Activated CD4-positive, alpha-beta T cell treated with anti-CD3 and anti-CD28 coated beads, Interleukin-2, amount 10 ng/mL, durations not matched to agents 24 days and 14 days (primary cell): ENCODE data around the gene STX1A. TPM values are rescaled to one million over a fixed set of nuclear protein-coding genes. Genes with fewer than 3 reads are reported as not detected.
A peak's percentile ranks its signal among the peaks of the same experiment; 100 is the strongest.

Source experiments
- DNase-seq: peaks from one replicate; pipeline ENCODE4 v3.0.0; 2022
- H3K27ac Mint-ChIP-seq: one replicate; pipeline ENCODE4 v1.8.0; 2022; ENCODE audit warnings: mild to moderate bottlenecking, mixed read lengths
- H3K27me3 Mint-ChIP-seq: one replicate; pipeline ENCODE4 v1.8.0; 2022; ENCODE audit warnings: mixed read lengths
- H3K36me3 Mint-ChIP-seq: one replicate; pipeline ENCODE4 v1.8.0; 2022; ENCODE audit warnings: low read depth, mild to moderate bottlenecking, mixed read lengths
- H3K4me1 Mint-ChIP-seq: one replicate; pipeline ENCODE4 v1.8.0; 2021; ENCODE audit warnings: mixed read lengths
- H3K4me3 Mint-ChIP-seq: one replicate; pipeline ENCODE4 v1.8.0; 2022; ENCODE audit warnings: mild to moderate bottlenecking, moderate library complexity, mixed read lengths
- H3K9me3 Mint-ChIP-seq: one replicate; pipeline ENCODE4 v1.8.0; 2021; ENCODE audit warnings: mixed read lengths
- intact Hi-C: fragments of 100-400 bp; cut with micrococcal nuclease; formaldehyde crosslinking; loops from one replicate; pipeline ENCODE4 v1.15.1; 2023
- total RNA-seq: library from RNA; stranded (reverse); gene quantifications from 2 replicates; pipeline ENCODE4 v1.2.3, GENCODE V29; 2022

Gene STX1A
- total RNA-seq, 1 donor from 2014 or later, result 19.0 TPM

DNA sequence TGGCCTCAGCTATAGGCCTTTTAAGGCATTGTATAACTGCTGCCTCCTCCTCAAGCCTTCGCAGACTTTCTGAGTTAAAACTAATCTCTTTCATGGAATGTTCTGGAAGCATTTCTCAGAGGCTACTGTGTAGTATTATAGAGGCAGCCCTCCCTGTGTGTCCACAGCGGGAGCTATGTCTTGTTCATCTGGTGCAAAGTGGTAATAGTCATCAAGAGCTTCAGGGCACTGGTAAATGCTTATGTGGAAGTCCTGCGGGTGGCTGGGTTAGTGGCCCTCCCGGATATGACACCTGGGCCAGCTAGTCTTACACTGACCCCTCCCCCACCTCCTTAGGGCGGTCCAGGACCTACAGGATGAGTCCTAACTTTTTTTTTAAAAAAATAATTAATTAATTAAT lies 21.3 kb upstream of the STX1A start:
- DNase-seq, result no peak
- Mint-ChIP-seq H3K4me3 (no peak overlapping the region), H3K27ac (no peak overlapping the region), H3K9me3 (no peaks in the 10 kb centered on the region), H3K4me1 (peaks cover 8% of the 10 kb centered on the region), H3K36me3 (peaks cover 3% of the 10 kb centered on the region), H3K27me3 (peaks cover 3% of the 10 kb centered on the region)
- intact Hi-C loops, result no loop called here

DNA sequence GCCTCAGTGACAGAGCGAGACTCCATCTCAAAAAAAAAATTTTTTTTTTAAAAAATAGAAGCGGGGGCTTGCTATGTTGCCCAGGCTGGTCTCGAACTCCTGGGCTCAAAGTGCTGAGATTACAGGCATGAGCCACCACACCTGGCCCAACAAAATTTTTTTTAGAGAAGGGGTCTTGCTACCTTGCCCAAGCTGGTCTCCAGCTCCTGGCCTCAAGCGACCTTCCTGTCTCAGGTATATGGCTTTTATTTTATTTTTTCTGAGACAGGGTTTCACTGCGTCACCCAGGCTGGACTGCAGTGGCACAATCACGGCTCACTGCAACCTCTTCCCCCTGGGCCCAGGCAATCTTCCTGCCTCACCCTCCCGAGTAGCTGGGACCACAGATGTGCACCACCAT lies 20.7 kb upstream of the STX1A start:
- DNase-seq, result no peak
- H3K27ac Mint-ChIP-seq, result no peak overlapping the region
- no peaks in the 10 kb centered on the region for H3K9me3 Mint-ChIP-seq
- H3K4me3 Mint-ChIP-seq, result no peak overlapping the region
- intact Hi-C loops, result no loop called here
- H3K27me3 Mint-ChIP-seq, result peaks cover 3% of the 10 kb centered on the region
- peaks cover 3% of the 10 kb centered on the region for H3K36me3 Mint-ChIP-seq
- peaks cover 8% of the 10 kb centered on the region for H3K4me1 Mint-ChIP-seq

DNA sequence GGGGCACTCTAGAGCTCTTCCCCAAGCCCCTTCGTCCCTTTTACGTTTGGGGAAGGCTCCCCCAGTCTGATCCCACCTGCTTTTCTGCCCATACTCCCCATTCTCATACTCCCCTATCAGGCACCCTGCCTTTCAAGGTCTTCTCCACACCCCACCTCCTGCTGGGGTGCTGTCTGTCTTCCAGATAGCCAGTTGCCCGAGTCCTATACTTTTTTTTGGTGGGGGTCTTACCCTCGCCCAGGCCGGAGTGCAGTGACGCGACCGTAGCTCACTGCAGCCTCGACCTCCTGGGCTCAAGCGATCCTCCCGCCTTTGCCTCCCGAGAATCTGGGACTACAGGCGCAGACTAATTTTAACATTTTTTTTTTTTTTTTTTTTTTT lies 19.9 kb upstream of the STX1A start:
- peaks cover 11% of the 10 kb centered on the region for H3K4me1 Mint-ChIP-seq
- no peak for DNase-seq
- H3K27ac Mint-ChIP-seq, result peak overlapping the region; percentile 83
- H3K9me3 Mint-ChIP-seq, result no peaks in the 10 kb centered on the region
- peak overlapping the region; percentile 96 for H3K4me3 Mint-ChIP-seq
- intact Hi-C loops, result loop anchor here (2.0 kb wide), 1 partner anchor 111 kb away; no protein-coding TSS in a partner anchor
- H3K27me3 Mint-ChIP-seq, result peaks cover 3% of the 10 kb centered on the region
- H3K36me3 Mint-ChIP-seq, result peaks cover 3% of the 10 kb centered on the region

DNA sequence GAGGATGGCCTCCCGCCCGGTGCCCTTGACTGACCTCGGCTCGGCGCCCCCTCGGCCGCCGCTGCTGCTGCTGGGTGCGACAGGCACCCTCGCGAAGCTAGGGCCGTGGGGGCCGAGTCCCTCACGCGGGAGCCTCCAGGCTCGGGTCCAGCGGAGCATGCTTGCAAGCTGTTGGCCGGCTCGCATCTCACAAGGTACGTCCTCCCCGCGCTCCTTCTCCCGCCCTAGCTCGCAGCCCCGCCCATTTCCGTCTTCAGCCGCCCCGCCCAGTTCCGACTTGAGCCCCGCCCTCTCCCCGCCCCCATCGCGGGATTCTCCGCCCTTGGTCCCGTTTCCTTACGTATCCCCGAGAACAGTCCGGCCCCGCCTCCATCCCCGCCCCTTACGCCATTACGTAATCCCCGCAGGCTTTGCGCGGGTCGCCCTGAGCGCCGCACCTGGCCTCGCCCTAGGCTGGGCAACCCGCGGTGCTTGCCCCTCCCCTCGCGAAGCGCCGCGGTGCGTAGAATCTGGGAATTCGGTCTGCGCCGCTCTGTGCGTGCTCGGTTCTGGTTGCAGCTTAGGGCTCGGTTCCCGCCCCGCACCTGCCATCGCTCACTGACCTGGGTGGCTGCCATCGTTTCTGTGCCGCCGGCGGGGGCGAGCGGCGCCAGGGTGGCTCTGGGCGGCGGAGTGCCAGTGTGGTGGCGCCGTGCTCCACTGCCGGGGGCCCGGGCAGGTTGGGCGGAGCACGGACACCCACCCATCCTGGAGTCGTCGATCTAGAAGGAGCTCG lies 19.3 kb upstream of the STX1A start, which contains the start of gene ABHD11:
Gene ABHD11, minus strand, starts transcription at position 191 of the 775 bp plus-strand sequence. Its CDS starts 32 bp downstream, at position 159.
- H3K4me1 Mint-ChIP-seq, result peaks cover 11% of the 10 kb centered on the region
- peaks cover 3% of the 10 kb centered on the region for H3K27me3 Mint-ChIP-seq
- H3K27ac Mint-ChIP-seq, result peak within 1 kb of the TSS; percentile 96
- peak within 1 kb of the TSS; percentile 96 for H3K4me3 Mint-ChIP-seq
- H3K36me3 Mint-ChIP-seq, result peaks cover 3% of the 10 kb centered on the region
- DNase-seq, result peak; percentile 99
- no peaks in the 10 kb centered on the region for H3K9me3 Mint-ChIP-seq
- intact Hi-C loops, result loop anchor here (1.0 to 2.0 kb wide), 7 partner anchors 20 to 216 kb away; partner anchors contain the start of genes BAZ1B, BCL7B, BUD23 and DNAJC30

DNA sequence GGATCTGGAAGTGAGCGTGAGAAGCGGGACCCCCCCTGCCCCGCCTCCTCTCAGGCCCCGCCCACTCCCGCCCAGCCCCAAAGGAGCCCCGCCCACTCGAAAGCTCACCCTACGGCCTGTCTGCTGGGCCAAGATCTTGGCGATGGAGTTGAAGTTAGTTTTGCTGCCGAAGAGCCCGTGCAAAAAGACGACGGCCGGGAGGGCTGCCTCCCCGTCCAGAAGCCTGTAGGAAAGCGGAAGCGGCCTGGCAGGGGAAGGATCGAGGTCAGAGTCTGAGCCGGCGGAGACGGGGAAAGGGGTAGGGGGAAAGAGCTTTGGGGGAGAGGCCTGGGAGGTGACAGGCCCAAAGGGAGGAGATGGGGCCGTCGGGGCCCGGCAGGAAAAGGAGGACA lies 18.7 kb upstream of the STX1A start:
- H3K36me3 Mint-ChIP-seq, result peaks cover 3% of the 10 kb centered on the region

DNA sequence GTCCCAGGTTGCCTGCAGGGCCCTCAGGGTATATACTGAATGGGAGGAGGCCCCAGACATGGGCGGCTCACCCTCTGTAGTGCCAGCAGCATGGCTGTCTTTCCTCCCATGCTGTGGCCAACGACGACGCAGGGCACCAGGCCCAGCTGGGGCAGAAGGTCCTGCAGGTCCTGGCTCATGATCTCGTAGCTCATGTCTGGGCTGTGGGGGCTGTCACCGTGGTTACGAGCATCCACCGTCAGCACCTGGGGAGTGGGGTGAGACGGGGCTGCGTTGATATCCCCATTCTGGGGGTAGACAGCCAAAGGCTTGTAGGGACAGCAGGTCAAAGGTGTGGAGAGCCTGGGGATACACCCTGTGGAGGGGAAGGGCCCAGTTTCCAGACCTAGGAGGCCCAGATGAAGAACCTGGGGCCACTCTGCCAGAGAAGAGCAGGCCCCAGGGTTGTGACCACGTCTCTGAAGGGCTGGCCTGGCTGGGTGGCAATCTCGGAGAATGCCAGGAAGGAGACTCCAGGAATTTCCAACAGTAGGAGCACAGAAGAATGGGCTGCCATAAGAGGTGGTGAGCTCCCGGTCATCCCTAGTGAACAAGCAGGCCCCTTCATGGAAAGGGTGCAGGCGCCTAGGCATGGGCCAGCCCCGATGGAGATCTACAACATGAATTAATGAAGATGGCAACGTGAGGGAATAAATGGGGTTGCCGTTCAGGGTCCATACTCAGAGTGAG lies 18.2 kb upstream of the STX1A start:
- Mint-ChIP-seq H3K36me3 (peaks cover 3% of the 10 kb centered on the region), H3K27me3 (no peaks in the 10 kb centered on the region), H3K27ac (peak overlapping the region; percentile 96), H3K4me1 (peaks cover 11% of the 10 kb centered on the region), H3K4me3 (peak overlapping the region; percentile 96), H3K9me3 (no peaks in the 10 kb centered on the region)
- intact Hi-C loops, result loop anchor here (1.0 to 2.0 kb wide), 7 partner anchors 19 to 215 kb away; partner anchors contain the start of genes BAZ1B, BCL7B, BUD23 and DNAJC30
- DNase-seq, result no peak

More for the DNA sequence above, 18.7 kb upstream of the STX1A start:
- H3K9me3 Mint-ChIP-seq, result no peaks in the 10 kb centered on the region
- peak; percentile 83 for DNase-seq
- H3K27ac Mint-ChIP-seq, result peak overlapping the region; percentile 96
- peak overlapping the region; percentile 96 for H3K4me3 Mint-ChIP-seq
- H3K27me3 Mint-ChIP-seq, result no peaks in the 10 kb centered on the region
- intact Hi-C loops, result loop anchor here (1.0 to 2.0 kb wide), 7 partner anchors 20 to 216 kb away; partner anchors contain the start of genes BAZ1B, BCL7B, BUD23 and DNAJC30
- peaks cover 11% of the 10 kb centered on the region for H3K4me1 Mint-ChIP-seq

DNA sequence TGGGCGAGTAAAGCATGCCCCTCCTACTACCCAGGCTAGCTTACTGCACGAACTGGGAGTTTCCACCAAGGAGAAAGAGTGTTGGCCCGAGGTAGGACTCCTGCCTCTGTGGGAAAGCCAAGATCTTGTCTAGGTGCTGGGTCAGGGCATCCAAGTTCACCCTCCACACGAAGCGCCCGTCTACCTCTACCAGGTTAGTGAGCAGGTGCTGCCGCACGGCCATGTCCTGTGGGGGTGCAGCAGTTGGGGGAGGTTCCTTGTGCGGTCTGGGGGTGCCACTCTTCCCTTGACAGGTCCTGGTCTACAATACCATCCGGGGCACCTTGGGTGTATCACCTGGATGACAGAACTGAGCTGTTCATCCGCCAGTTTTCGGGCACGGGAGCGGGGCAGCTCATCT lies 17.4 kb upstream of the STX1A start:
- Mint-ChIP-seq H3K27me3 (no peaks in the 10 kb centered on the region), H3K9me3 (no peaks in the 10 kb centered on the region), H3K4me1 (peaks cover 11% of the 10 kb centered on the region), H3K4me3 (no peak overlapping the region), H3K27ac (no peak overlapping the region), H3K36me3 (peaks cover 3% of the 10 kb centered on the region)
- peak; percentile 60 for DNase-seq
- intact Hi-C loops, result no loop called here

DNA sequence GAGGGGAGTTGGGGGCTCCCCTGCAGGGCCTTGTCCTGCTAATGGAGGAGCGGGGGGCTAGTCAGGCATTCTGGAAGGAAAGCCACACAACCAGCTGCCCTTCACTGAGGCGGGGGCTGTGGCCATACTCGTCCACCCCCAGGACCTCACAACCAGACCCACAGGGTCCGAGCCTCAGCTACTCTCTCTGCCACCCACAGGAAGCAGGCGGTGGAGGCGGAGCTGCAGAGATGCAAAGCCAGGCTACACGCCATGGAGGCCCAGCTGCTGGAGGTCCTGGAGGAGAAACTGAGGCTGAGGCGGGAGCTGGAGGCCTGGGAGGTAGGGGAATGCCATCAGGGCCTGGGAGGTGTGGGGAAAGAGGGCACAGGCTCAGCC lies 16.0 kb upstream of the STX1A start:
- H3K27ac Mint-ChIP-seq, result no peak overlapping the region
- peaks cover 11% of the 10 kb centered on the region for H3K4me1 Mint-ChIP-seq
- intact Hi-C loops, result loop anchor here (2.0 kb wide), 1 partner anchor 129 kb away; no protein-coding TSS in a partner anchor
- peaks cover 3% of the 10 kb centered on the region for H3K36me3 Mint-ChIP-seq
- H3K4me3 Mint-ChIP-seq, result no peak overlapping the region
- H3K27me3 Mint-ChIP-seq, result peaks cover under 1% of the 10 kb centered on the region
- DNase-seq, result no peak
- no peaks in the 10 kb centered on the region for H3K9me3 Mint-ChIP-seq

DNA sequence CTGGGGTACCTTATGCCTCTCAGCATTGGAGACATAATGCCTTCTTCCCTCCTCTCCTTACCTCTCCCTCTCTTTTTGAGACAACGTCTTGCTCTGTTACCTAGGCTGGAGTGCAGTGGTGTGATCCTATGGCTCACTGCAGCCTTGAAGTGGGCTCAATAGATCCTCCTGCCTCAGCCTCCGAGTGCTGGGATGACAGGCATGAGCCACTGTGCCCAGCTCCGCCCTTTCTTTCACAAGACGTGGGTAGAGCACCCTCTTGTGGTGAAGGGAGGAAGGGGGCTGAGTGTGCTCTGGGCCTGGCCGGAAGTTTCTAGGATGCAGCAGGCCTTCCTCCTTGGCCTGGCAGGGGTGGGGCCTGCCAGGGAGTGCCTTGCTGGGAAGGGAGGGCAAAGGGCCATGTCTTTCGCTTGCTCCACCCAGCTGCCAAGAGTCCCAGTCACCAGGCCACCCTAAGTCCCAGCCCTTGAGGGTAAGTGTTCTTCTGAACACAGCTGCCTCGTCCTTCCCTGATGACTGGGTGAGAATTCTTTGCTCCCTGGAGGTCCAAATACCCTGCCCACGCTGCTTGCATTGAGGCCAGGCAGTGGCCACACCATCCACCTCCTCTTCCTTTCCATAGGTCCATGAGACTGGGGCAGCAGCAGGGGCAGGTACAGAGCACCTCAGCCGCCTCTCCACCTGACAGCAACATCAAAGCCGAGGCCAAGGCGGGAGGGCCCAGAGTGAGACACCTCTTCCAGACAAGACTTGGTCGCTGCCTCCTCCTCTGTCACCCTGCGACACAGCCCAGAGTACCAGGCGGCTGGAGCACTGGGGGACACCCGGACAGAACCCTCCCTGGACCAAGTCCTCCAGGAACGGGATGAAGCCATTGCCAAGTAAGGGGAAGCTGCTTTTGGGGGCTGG lies 15.4 kb upstream of the STX1A start:
- Mint-ChIP-seq H3K36me3 (peaks cover 3% of the 10 kb centered on the region), H3K27me3 (peaks cover 3% of the 10 kb centered on the region), H3K4me1 (peaks cover 11% of the 10 kb centered on the region), H3K27ac (no peak overlapping the region), H3K4me3 (no peak overlapping the region), H3K9me3 (no peaks in the 10 kb centered on the region)
- intact Hi-C loops, result loop anchor here (1.0 to 5.0 kb wide), 3 partner anchors 120 to 303 kb away; partner anchors contain the start of gene FZD9
- peak; percentile 95 for DNase-seq

DNA sequence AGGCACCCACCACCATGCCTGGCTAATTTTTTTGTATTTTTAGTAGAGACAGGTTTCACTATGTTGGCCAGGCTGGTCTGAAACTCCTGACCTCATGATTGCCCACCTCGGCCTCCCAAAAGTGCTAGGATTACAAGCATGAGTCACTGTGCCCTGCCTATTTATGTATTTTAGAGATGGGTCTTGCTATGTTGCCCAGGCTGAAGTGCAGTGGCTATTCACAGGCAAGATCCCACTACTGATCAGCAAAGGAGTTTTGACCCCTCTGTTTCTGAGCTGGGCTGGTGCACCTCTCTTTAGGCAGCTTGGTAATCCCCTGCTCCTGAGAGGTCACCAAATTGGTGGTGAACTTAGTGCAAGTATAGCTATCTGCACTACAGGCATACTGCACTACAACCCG lies 12.9 kb upstream of the STX1A start:
- H3K4me1 Mint-ChIP-seq, result peaks cover 5% of the 10 kb centered on the region
- no peak overlapping the region for H3K27ac Mint-ChIP-seq
- DNase-seq, result no peak
- H3K27me3 Mint-ChIP-seq, result peaks cover 11% of the 10 kb centered on the region
- no peak overlapping the region for H3K4me3 Mint-ChIP-seq
- H3K36me3 Mint-ChIP-seq, result peaks cover 3% of the 10 kb centered on the region
- intact Hi-C loops, result loop anchor here (5.0 kb wide), 1 partner anchor 300 kb away; the partner anchor contains the start of gene FZD9
- no peaks in the 10 kb centered on the region for H3K9me3 Mint-ChIP-seq

DNA sequence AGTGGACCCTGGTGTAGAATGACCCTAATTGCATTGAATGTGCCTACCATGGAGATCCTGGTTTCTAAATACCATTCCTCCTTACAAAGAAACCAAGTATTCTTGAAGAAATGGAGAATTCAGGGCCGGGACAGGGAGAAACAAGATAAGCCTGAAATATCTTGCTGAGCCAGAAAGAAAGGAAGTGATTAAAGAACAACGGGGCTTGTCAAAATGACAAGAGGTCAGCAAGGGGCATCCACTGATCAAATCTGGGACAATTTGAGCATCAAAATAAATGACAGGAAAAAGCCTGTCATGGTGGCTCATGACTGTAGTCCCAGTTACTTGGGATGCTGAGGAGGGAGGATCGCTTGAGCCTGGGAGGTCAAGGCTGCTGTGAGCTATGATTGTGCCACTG lies 11.0 kb upstream of the STX1A start:
- no peaks in the 10 kb centered on the region for H3K9me3 Mint-ChIP-seq
- intact Hi-C loops, result loop anchor here (5.0 kb wide), 1 partner anchor 298 kb away; the partner anchor contains the start of gene FZD9
- H3K4me3 Mint-ChIP-seq, result no peak overlapping the region
- no peaks in the 10 kb centered on the region for H3K36me3 Mint-ChIP-seq
- peaks cover 4% of the 10 kb centered on the region for H3K4me1 Mint-ChIP-seq
- DNase-seq, result no peak
- no peak overlapping the region for H3K27ac Mint-ChIP-seq
- peaks cover 11% of the 10 kb centered on the region for H3K27me3 Mint-ChIP-seq

DNA sequence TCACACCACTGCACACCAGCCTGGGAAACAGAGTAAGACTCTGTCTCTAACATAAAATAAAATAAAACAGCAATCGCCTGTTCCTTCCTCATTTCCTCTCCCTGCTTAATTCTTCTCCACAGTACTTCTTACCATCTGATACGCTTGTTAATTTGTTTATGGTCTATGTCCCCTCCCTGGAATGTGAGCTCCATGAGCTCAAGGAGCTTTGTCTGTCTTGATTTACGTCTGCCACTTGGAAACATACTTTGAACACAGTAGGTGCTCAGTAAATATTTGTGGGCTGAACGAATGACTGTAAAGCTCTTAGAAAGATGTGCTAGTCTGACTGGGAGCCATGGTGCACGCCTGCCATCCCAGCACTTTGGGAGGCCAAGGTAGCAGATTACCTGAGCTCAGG lies 9.1 kb upstream of the STX1A start:
- Mint-ChIP-seq H3K27ac (no peak overlapping the region), H3K36me3 (no peaks in the 10 kb centered on the region), H3K4me1 (peaks cover 3% of the 10 kb centered on the region), H3K27me3 (peaks cover 14% of the 10 kb centered on the region), H3K4me3 (no peak overlapping the region), H3K9me3 (no peaks in the 10 kb centered on the region)
- intact Hi-C loops, result no loop called here
- DNase-seq, result no peak

DNA sequence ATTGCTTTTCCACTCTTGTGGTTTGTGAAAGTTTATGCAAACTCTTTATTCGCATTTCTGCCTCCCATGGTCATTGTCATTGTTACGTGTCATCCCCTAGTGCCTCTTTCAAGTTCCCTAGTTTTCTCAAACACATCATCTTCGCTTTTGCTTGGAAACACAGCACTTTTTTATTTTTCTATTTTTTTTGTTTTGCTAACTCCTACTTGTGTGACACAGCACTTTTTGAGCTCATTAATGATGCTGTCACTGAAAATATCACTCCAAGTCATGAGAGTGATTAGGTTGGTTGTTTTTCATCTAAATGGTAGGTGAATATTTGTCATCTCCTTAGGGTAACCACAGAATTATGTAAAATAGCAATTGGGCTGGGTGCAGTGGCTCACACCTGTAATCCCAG lies 8.5 kb upstream of the STX1A start:
- H3K9me3 Mint-ChIP-seq, result no peaks in the 10 kb centered on the region
- H3K27ac Mint-ChIP-seq, result no peak overlapping the region
- H3K4me3 Mint-ChIP-seq, result no peak overlapping the region
- H3K36me3 Mint-ChIP-seq, result no peaks in the 10 kb centered on the region
- H3K4me1 Mint-ChIP-seq, result peaks cover 3% of the 10 kb centered on the region
- intact Hi-C loops, result no loop called here
- DNase-seq, result no peak
- peaks cover 14% of the 10 kb centered on the region for H3K27me3 Mint-ChIP-seq
